Neural cell (in vitro differentiated cells): ENCODE data around the gene NFAT5. TPM values are rescaled to one million over a fixed set of nuclear protein-coding genes. Genes with fewer than 3 reads are reported as not detected.

ENCODE experiments used
- H2AFZ ChIP-seq: fragments of 200-600, 300-800 bp; sonication (generic), shearing (Covaris generic); 2 replicates; pipeline ENCODE4 v1.6.0; 2014; ENCODE audit warnings: low read depth, mild to moderate bottlenecking, antibody characterized with exemption, low read length, moderate library complexity
- H3F3A ChIP-seq: fragments of 200-600 bp; shearing (Covaris generic); 2 replicates; pipeline ENCODE4 v1.6.1; 2016; ENCODE audit warnings: mild to moderate bottlenecking, moderate library complexity, mixed read lengths, antibody characterized with exemption, low read length; ENCODE audit not compliant: insufficient read depth, poor library complexity, severe bottlenecking
- H3K27ac ChIP-seq: fragments of 200-600, 300-800 bp; sonication (generic), shearing (Covaris generic); 2 replicates; pipeline ENCODE4 v1.5.1; 2014; ENCODE audit warnings: mild to moderate bottlenecking, low read length, moderate library complexity
- H3K27me3 ChIP-seq: fragments of 300-800, 200-600 bp; sonication (generic), shearing (Covaris generic); 2 replicates; pipeline ENCODE4 v1.6.0; 2014; ENCODE audit warnings: mild to moderate bottlenecking, low read depth, low read length, moderate library complexity; ENCODE audit not compliant: insufficient read depth
- H3K36me3 ChIP-seq: fragments of 300-800, 200-600 bp; sonication (generic), shearing (Covaris generic); 2 replicates; pipeline ENCODE4 v1.5.1; 2014; ENCODE audit warnings: mild to moderate bottlenecking, antibody characterized with exemption, low read length, moderate library complexity; ENCODE audit not compliant: insufficient read depth
- H3K4me2 ChIP-seq: fragments of 300-800, 200-600 bp; sonication (generic), shearing (Covaris generic); 2 replicates; pipeline ENCODE4 v1.6.0; 2014; ENCODE audit warnings: mild to moderate bottlenecking, low read length
- H3K4me3 ChIP-seq: fragments of 300-800, 200-600 bp; sonication (generic), shearing (Covaris generic); 2 replicates; pipeline ENCODE4 v1.5.1; 2014; ENCODE audit warnings: mild to moderate bottlenecking, low read length, moderate library complexity
- H3K79me2 ChIP-seq: fragments of 200-600 bp; shearing (Covaris generic); replicated peaks from 2 replicates; pipeline ENCODE4 v1.6.0; 2014; ENCODE audit warnings: mild to moderate bottlenecking, low read length, moderate library complexity; ENCODE audit not compliant: insufficient read depth
- H3K9ac ChIP-seq: fragments of 300-800, 200-600 bp; sonication (generic), shearing (Covaris generic); 2 replicates; pipeline ENCODE4 v1.6.1; 2016; ENCODE audit warnings: mild to moderate bottlenecking, low read length, mixed read lengths
- H3K9me2 ChIP-seq: fragments of 200-600 bp; shearing (Covaris generic); 2 replicates; pipeline ENCODE4 v1.6.1; 2016; ENCODE audit warnings: mild to moderate bottlenecking, low read length, mixed read lengths; ENCODE audit not compliant: insufficient read depth
- H3K9me3 ChIP-seq: fragments of 200-600, 300-800 bp; sonication (generic), shearing (Covaris generic); 2 replicates; pipeline ENCODE4 v1.6.1; 2016; ENCODE audit warnings: mild to moderate bottlenecking, mixed run types, low read length, moderate library complexity, mixed read lengths
- H4K20me1 ChIP-seq: fragments of 200-600 bp; shearing (Covaris generic); 2 replicates; pipeline ENCODE4 v1.6.1; 2016; ENCODE audit warnings: mild to moderate bottlenecking, mixed run types; ENCODE audit not compliant: insufficient read depth
- CTCF ChIP-seq: fragments of 450-650 bp; IDR thresholded peaks from 2 replicates; pipeline ENCODE4 v1.5.1; 2014; ENCODE audit warnings: antibody characterized with exemption, mild to moderate bottlenecking, moderate library complexity; ENCODE audit not compliant: poor library complexity, severe bottlenecking
- EP300 ChIP-seq: fragments of 450-650 bp; conservative IDR thresholded peaks from 2 replicates; pipeline ENCODE4 v1.6.1; 2014; ENCODE audit warnings: antibody characterized with exemption, mild to moderate bottlenecking, moderate library complexity; ENCODE audit not compliant: poor library complexity, severe bottlenecking
- EZH2 ChIP-seq: fragments of 200-600, 300-800 bp; shearing (Covaris generic), sonication (generic); IDR thresholded peaks from 2 replicates; pipeline ENCODE4 v1.6.1; 2014; ENCODE audit warnings: antibody characterized with exemption, low read length, borderline replicate concordance, mild to moderate bottlenecking; ENCODE audit not compliant: insufficient read depth, poor library complexity, severe bottlenecking
- MXI1 ChIP-seq: fragments of 450-650 bp; conservative IDR thresholded peaks from 2 replicates; pipeline ENCODE4 v1.6.1; 2014; ENCODE audit warnings: antibody characterized with exemption, mild to moderate bottlenecking; ENCODE audit not compliant: poor library complexity, severe bottlenecking
- POLR2AphosphoS5 ChIP-seq: IDR thresholded peaks from 2 replicates; pipeline ENCODE4 v1.6.1; 2012
- RAD21 ChIP-seq: fragments of 450-650 bp; conservative IDR thresholded peaks from 2 replicates; pipeline ENCODE4 v1.6.1; 2014; ENCODE audit warnings: antibody characterized with exemption, mild to moderate bottlenecking, moderate library complexity
- REST ChIP-seq: IDR thresholded peaks from 2 replicates; pipeline ENCODE4 v1.6.1; 2012; ENCODE audit warnings: borderline replicate concordance
- SMC3 ChIP-seq: fragments of 450-650 bp; conservative IDR thresholded peaks from 2 replicates; pipeline ENCODE4 v1.6.1; 2014; ENCODE audit warnings: antibody characterized with exemption, mild to moderate bottlenecking, moderate library complexity; ENCODE audit not compliant: poor library complexity
- TAF1 ChIP-seq: IDR thresholded peaks from 2 replicates; pipeline ENCODE4 v1.6.1; 2012; ENCODE audit warnings: low read depth
- polyA plus RNA-seq: library from polyadenylated mRNA; depleted of rRNA; stranded (reverse); fragments of >200 nt; gene quantifications from 2 replicates; pipeline ENCODE4 v1.2.3, GENCODE V29; 2014

NFAT5 gene
- polyA plus RNA-seq, 1 donor from 2014 or later: 9.2 TPM

GRCh38 chr16:69744363-69745231 is 178.8 kb downstream of the NFAT5 start:
- Histone ChIP-seq H4K20me1 (no peaks in the 10 kb centered on the region), H3K9me3 (no peaks in the 10 kb centered on the region), H3K79me2 (no peaks in the 10 kb centered on the region), H2AFZ (no peak overlapping the region), H3K9ac (no peak overlapping the region), H3K36me3 (peaks cover 8% of the 10 kb centered on the region), H3K9me2 (no peaks in the 10 kb centered on the region), H3K27me3 (no peaks in the 10 kb centered on the region), H3K4me3 (no peak overlapping the region), H3K27ac (no peak overlapping the region), H3F3A (no peaks in the 10 kb centered on the region), H3K4me2 (no peak overlapping the region)
- TF ChIP-seq TAF1 (no peak), POLR2AphosphoS5 (no peak), EZH2 (no peak), SMC3 (no peak), MXI1 (no peak), EP300 (no peak), REST (no peak), CTCF (no peak), RAD21 (no peak)

GRCh38 chr16:69745232-69745612 is 179.5 kb downstream of the NFAT5 start:
- Histone ChIP-seq H3K36me3 (peaks cover 8% of the 10 kb centered on the region), H3K9me2 (no peaks in the 10 kb centered on the region)

More at GRCh38 chr16:69745232-69745612, 179.5 kb downstream of the NFAT5 start:
- Histone ChIP-seq H3K27ac (no peak overlapping the region), H3K4me3 (no peak overlapping the region), H3K79me2 (no peaks in the 10 kb centered on the region), H2AFZ (no peak overlapping the region), H3F3A (no peaks in the 10 kb centered on the region), H3K4me2 (no peak overlapping the region), H3K9me3 (no peaks in the 10 kb centered on the region), H4K20me1 (no peaks in the 10 kb centered on the region), H3K9ac (no peak overlapping the region), H3K27me3 (no peaks in the 10 kb centered on the region)
- TF ChIP-seq CTCF (no peak), RAD21 (no peak)
